Tibial nerve (tissue), 4 donors: Measurements from ENCODE around the gene MTMR11. TPM values are rescaled to one million over a fixed set of nuclear protein-coding genes. Genes with fewer than 3 reads are reported as not detected.

Experiments
- DNase-seq, 2 donors: peaks; one replicate each; pipeline ENCODE4 v3.0.0-alpha.2; 2019; ENCODE audit warnings: low spot score in 2 of 2
- H3K27ac ChIP-seq, 4 donors: fragments of 200-600 bp; sonication (generic) in 3 of 4; one replicate each; pipeline ENCODE4 v1.5.1; 2017 to 2019; ENCODE audit warnings: mild to moderate bottlenecking in 1 of 4
- H3K27me3 ChIP-seq, 2 donors: fragments of 200-600 bp; sonication (generic) in 1 of 2; one replicate each; pipeline versions ENCODE4 v1.5.1 to v1.6.0; 2017 to 2019
- H3K36me3 ChIP-seq, 3 donors: fragments of 200-600 bp; sonication (generic); one replicate each; pipeline ENCODE4 v1.5.1; 2018 to 2019
- H3K4me1 ChIP-seq, 4 donors: fragments of 200-600 bp; sonication (generic) in 3 of 4; one replicate each; pipeline ENCODE4 v1.5.1; 2017 to 2019
- H3K4me3 ChIP-seq, 4 donors: fragments of 200-600 bp; sonication (generic) in 3 of 4; one replicate each; pipeline ENCODE4 v1.5.1; 2017 to 2019; ENCODE audit warnings: mild to moderate bottlenecking in 1 of 4, moderate library complexity in 1 of 4
- H3K9me3 ChIP-seq, 4 donors: fragments of 200-600 bp; sonication (generic) in 3 of 4; one replicate each; pipeline ENCODE4 v1.5.1; 2017 to 2019
- EP300 ChIP-seq, 2 donors: sonication (generic); formaldehyde crosslinking; IDR thresholded peaks; one replicate each; pipeline ENCODE4 v1.6.1; 2017; ENCODE audit warnings: antibody characterized with exemption in 2 of 2, mild to moderate bottlenecking in 1 of 2
- POLR2A ChIP-seq, 2 donors: fragments of 450-650 bp; IDR thresholded peaks; one replicate each; pipeline ENCODE4 v1.6.1; 2017; ENCODE audit warnings: antibody characterized with exemption in 2 of 2, mild to moderate bottlenecking in 2 of 2, moderate library complexity in 2 of 2
- WGBS, 2 donors: methylation state at CpG; one replicate each; pipeline ENCODE4 v1.1.5; 2018; 5-methylcytosine and 5-hydroxymethylcytosine counted together
- total RNA-seq, 4 donors: library from RNA; depleted of rRNA; stranded (reverse); fragments of >200 nt; gene quantifications; one replicate each; pipeline ENCODE4 v1.1.0, GENCODE V29; 2016
- TF ChIP-seq, protein P1 (sequence below), 5 experiments: fragments of 200-600 bp in 3 of 5; fragments of 450-650 bp in 2 of 5; sonication (generic) in 3 of 5; IDR thresholded peaks; one replicate each; pipeline ENCODE4 v1.5.1; 2016 to 2019; ENCODE audit warnings: antibody characterized with exemption in 5 of 5, mild to moderate bottlenecking in 3 of 5, moderate library complexity in 2 of 5

The MTMR11 gene
- total RNA-seq, 4 donors from 2014 or later = 10.3 to 21.4 (median 13.6) TPM

DNA sequence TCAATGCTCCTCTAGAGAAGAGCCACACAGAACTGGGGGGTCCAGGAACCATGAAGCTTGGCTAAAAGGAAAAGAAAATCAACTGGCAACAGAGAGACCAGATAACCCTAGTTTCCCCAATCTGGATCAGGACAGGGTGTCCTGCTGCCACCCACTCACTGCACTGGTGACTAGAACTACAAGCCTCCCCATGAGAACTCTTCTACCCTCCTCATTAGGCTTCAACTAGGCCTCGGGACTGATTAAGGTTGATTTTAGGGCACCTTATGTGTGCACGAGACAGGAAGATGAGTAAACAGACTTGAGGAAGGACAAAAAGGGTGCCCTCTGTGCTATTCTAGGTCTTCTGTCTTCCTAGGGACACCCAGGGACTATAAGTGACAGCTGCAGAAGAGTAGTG lies 6.8 kb downstream of the MTMR11 start:
- WGBS, 2 donors = 73 to 95% methylated on average over 2 of the region's 2 CpGs
- Histone ChIP-seq H3K27ac (no peak overlapping the region), H3K4me1 (peaks cover 0 to 34% (median 18%) of the 10 kb centered on the region in 4 donors), H3K27me3 (no peaks in the 10 kb centered on the region), H3K9me3 (no peaks in the 10 kb centered on the region), H3K4me3 (no peak overlapping the region), H3K36me3 (peaks cover 0 to 66% (median 7%) of the 10 kb centered on the region in 3 donors)
- DNase-seq = no peak
- TF ChIP-seq POLR2A (IDR thresholded peaks at IDR 0.05) (no peak), EP300 (IDR thresholded peaks at IDR 0.05) (no peak)
- TF ChIP-seq, protein P1, sequence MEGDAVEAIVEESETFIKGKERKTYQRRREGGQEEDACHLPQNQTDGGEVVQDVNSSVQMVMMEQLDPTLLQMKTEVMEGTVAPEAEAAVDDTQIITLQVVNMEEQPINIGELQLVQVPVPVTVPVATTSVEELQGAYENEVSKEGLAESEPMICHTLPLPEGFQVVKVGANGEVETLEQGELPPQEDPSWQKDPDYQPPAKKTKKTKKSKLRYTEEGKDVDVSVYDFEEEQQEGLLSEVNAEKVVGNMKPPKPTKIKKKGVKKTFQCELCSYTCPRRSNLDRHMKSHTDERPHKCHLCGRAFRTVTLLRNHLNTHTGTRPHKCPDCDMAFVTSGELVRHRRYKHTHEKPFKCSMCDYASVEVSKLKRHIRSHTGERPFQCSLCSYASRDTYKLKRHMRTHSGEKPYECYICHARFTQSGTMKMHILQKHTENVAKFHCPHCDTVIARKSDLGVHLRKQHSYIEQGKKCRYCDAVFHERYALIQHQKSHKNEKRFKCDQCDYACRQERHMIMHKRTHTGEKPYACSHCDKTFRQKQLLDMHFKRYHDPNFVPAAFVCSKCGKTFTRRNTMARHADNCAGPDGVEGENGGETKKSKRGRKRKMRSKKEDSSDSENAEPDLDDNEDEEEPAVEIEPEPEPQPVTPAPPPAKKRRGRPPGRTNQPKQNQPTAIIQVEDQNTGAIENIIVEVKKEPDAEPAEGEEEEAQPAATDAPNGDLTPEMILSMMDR (IDR thresholded peaks at IDR 0.05) = no peak

DNA sequence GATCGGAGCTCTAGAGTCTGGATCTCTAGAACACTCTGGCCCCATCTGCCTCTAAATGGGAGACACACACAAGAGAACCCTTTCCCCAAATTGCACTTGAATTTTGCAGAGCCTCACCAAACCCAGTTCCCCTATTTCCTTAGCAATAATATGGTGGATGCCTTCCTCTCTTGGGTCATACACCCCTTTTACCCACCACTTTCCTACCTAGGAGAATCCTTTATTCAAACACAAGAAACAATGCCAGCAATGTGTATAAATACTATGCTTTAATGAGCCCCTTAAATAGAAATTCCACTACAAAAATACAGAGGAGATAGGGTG lies 8.3 kb downstream of the MTMR11 start:
- peak overlapping the region; percentile 89 to 97 (median 94) for H3K27ac ChIP-seq
- no peaks in the 10 kb centered on the region for H3K9me3 ChIP-seq
- TF ChIP-seq, protein P1 (IDR thresholded peaks at IDR 0.05) = no peak
- TF ChIP-seq POLR2A (IDR thresholded peaks at IDR 0.05) (no peak), EP300 (IDR thresholded peaks at IDR 0.05) (no peak)
- WGBS, 2 donors = 0% methylated on average over 1 of the region's 1 CpG
- H3K36me3 ChIP-seq = peaks cover 3 to 72% (median 22%) of the 10 kb centered on the region in 3 donors
- no peak for DNase-seq
- H3K4me1 ChIP-seq = peaks cover 0 to 35% (median 18%) of the 10 kb centered on the region in 4 donors
- no peaks in the 10 kb centered on the region for H3K27me3 ChIP-seq
- H3K4me3 ChIP-seq = peak overlapping the region; percentile 65 to 89 (median 78)

DNA sequence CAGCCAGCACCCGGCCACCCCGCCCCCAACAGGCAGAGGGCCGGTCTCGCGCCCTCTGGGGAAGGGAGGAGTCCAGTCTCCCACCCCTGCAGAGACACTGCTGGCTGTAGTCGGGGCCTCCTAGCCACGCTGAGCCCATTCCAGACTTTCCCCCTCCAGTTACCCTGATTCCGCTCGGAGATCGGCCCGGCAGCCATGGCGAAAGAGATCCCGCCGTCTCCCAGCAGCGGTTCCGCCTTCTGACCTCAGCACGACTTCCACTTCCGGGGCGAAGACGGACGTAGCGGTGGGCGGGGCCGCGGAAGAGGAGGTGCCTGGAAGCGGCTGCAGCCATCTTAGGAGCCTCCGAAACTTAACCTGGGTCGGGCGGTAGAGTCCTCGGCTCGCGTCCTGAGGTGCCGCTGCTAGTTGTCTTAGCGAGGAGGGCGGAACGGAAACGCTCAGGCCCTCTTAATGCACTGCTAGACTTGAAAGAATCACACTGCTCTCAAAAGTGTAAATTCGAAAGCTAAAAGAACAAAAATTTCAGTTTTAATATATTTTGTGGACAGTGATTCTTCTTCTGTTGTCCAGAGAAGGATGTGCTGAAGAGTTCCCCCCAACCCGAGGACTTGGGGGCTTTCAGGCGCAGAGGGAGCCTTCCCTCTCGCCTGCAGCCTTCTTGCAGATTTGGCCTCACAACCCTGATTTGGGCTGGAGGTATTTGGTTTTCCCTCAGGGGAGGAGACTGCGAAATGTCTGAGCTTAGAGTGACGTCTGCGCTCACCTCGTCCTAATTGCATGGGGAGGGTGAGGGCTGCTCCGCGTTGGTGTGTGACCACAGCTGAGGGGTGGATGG lies 8.9 kb downstream of the MTMR11 start, which contains the start of gene SF3B4:
SF3B4 (minus strand) TSS at position 241 of the 838 bp plus-strand sequence; CDS start at position 197, 44 bp downstream.
- 1% methylated on average over 44 to 45 of the region's 47 CpGs for WGBS, 2 donors
- Histone ChIP-seq H3K4me3 (peak within 1 kb of the TSS; percentile 65 to 89 (median 78)), H3K27ac (peak within 1 kb of the TSS; percentile 89 to 97 (median 94)), H3K36me3 (peaks cover 3 to 74% (median 24%) of the 10 kb centered on the region in 3 donors), H3K27me3 (no peaks in the 10 kb centered on the region), H3K4me1 (peaks cover 0 to 35% (median 18%) of the 10 kb centered on the region in 4 donors), H3K9me3 (no peaks in the 10 kb centered on the region)
- TF ChIP-seq EP300 (IDR thresholded peaks at IDR 0.05) (peak; percentile 83 to 99), POLR2A (IDR thresholded peaks at IDR 0.05) (peak; percentile 90 to 97)
- TF ChIP-seq, protein P1 (IDR thresholded peaks at IDR 0.05) = peak in 2 of 5 experiments; percentile 38 to 47
- peak; percentile 88 to 94 for DNase-seq

DNA sequence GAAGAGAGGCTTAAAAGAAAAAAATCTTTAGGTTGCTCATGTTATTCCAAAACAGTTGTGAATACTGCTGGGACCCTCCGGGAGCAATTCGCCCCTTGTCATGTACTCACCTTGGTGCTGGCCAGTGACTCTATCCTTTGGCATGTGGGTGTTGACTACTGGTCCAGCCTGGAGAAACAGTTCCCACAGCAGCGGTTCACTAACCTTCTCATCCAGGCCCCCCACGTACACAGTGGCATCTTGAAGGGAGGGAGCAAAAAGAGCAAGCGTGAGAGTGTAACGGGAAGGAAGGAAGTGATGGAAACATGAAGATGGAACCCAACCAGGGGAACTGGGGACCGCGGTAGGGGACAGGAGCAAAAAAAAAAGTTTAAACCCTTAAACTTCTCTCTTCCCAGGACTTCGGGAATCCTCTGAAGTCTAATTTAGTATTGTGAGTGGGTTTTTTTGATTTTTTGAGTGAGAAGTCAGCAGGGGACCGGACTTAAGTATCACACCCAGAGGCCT lies 9.6 kb downstream of the MTMR11 start:
- WGBS, 2 donors = 4% methylated on average over 9 to 10 of the region's 10 CpGs
- DNase-seq = no peak
- peaks cover 0 to 35% (median 18%) of the 10 kb centered on the region in 4 donors for H3K4me1 ChIP-seq
- H3K9me3 ChIP-seq = no peaks in the 10 kb centered on the region
- H3K4me3 ChIP-seq = peak overlapping the region; percentile 65 to 89 (median 78)
- TF ChIP-seq POLR2A (IDR thresholded peaks at IDR 0.05) (no peak), EP300 (IDR thresholded peaks at IDR 0.05) (no peak)
- TF ChIP-seq, protein P1 (IDR thresholded peaks at IDR 0.05) = no peak
- H3K27me3 ChIP-seq = no peaks in the 10 kb centered on the region
- peaks cover 3 to 76% (median 24%) of the 10 kb centered on the region in 3 donors for H3K36me3 ChIP-seq
- H3K27ac ChIP-seq = peak overlapping the region; percentile 89 to 97 (median 94)

DNA sequence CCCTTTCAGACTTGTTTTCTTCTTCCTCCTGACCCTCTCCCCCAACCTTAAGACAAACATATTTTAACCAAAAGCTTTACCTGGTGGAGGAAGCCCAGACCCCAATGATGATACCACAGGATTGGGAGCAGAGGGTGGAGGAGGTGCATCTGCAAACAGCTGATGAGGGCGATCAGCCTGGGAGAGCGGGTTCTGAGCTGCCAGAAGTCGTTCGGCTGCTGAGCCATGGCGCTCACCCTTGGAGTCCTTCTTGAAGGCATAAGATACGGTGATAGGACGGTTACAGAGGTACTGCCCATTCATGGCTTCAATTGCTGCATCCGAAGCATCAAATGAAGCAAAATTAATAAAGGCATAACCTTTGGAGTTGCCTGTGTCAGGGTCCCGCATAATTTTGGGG lies 10.4 kb downstream of the MTMR11 start:
- H3K27ac ChIP-seq = no peak overlapping the region

More for the DNA sequence above, 10.4 kb downstream of the MTMR11 start:
- DNase-seq = no peak
- WGBS, 2 donors = 90 to 92% methylated on average over 9 of the region's 9 CpGs
- TF ChIP-seq POLR2A (IDR thresholded peaks at IDR 0.05) (no peak), EP300 (IDR thresholded peaks at IDR 0.05) (no peak)
- TF ChIP-seq, protein P1 (IDR thresholded peaks at IDR 0.05) = no peak
- Histone ChIP-seq H3K9me3 (no peaks in the 10 kb centered on the region), H3K4me3 (peak overlapping the region in 2 of 4 donors; percentile 85 to 89), H3K4me1 (peaks cover 0 to 35% (median 18%) of the 10 kb centered on the region in 4 donors), H3K36me3 (peaks cover 3 to 76% (median 24%) of the 10 kb centered on the region in 3 donors), H3K27me3 (no peaks in the 10 kb centered on the region)
